OCI-LY1 (cell line): ENCODE results near the gene SASH3.

Experiments
- H2AFZ ChIP-seq: fragments of 200-600 bp; sonication (generic), shearing (Covaris generic); 2 replicates; pipeline ENCODE4 v1.6.0; 2014; ENCODE audit warnings: antibody characterized with exemption, mild to moderate bottlenecking, low read length
- H3F3A ChIP-seq: fragments of 200-600 bp; sonication (generic), shearing (Covaris generic); 2 replicates; pipeline ENCODE4 v1.6.0; 2014; ENCODE audit warnings: mild to moderate bottlenecking, antibody characterized with exemption, low read length, moderate library complexity; ENCODE audit not compliant: insufficient read depth
- H3K27ac ChIP-seq: fragments of 200-600 bp; sonication (generic); 2 replicates; pipeline ENCODE4 v1.5.1; 2014; ENCODE audit warnings: low read length, mixed run types, mild to moderate bottlenecking, low read depth; ENCODE audit not compliant: poor library complexity, severe bottlenecking
- H3K27me3 ChIP-seq: fragments of 200-600 bp; sonication (generic); 2 replicates; pipeline ENCODE4 v1.6.0; 2014; ENCODE audit warnings: antibody characterized with exemption, mild to moderate bottlenecking, low read length, moderate library complexity; ENCODE audit not compliant: insufficient read depth
- H3K36me3 ChIP-seq: fragments of 200-600 bp; sonication (generic); 2 replicates; pipeline ENCODE4 v1.6.1; 2014; ENCODE audit warnings: mild to moderate bottlenecking, antibody characterized with exemption, low read length, moderate library complexity, mixed read lengths; ENCODE audit not compliant: insufficient read depth
- H3K4me1 ChIP-seq: fragments of 200-600 bp; sonication (generic); 2 replicates; pipeline ENCODE4 v1.5.1; 2014; ENCODE audit warnings: mild to moderate bottlenecking, low read length, moderate library complexity; ENCODE audit not compliant: insufficient read depth, severe bottlenecking
- H3K4me2 ChIP-seq: fragments of 200-600 bp; sonication (generic), shearing (Covaris generic); 2 replicates; pipeline ENCODE4 v1.6.1; 2014; ENCODE audit warnings: low read length
- H3K4me3 ChIP-seq: fragments of 200-600 bp; sonication (generic); 2 replicates; pipeline ENCODE4 v1.5.1; 2014; ENCODE audit warnings: low read length, low read depth, mild to moderate bottlenecking, mixed read lengths; ENCODE audit not compliant: poor library complexity, severe bottlenecking
- H3K79me2 ChIP-seq: fragments of 200-600 bp; shearing (Covaris generic); 2 replicates; pipeline ENCODE4 v1.6.1; 2016; ENCODE audit warnings: mixed run types, low read length, mixed read lengths; ENCODE audit not compliant: insufficient read depth
- H3K9ac ChIP-seq: fragments of 200-600 bp; sonication (generic), shearing (Covaris generic); 2 replicates; pipeline ENCODE4 v1.6.1; 2014; ENCODE audit warnings: mild to moderate bottlenecking, low read length, mixed read lengths
- H3K9me2 ChIP-seq: fragments of 200-600 bp; sonication (generic), shearing (Covaris generic); 2 replicates; pipeline ENCODE4 v1.6.1; 2014; ENCODE audit warnings: low read depth, mild to moderate bottlenecking, low read length, mixed read lengths
- H3K9me3 ChIP-seq: fragments of 200-600 bp; shearing (Covaris generic); 2 replicates; pipeline ENCODE4 v1.6.1; 2014; ENCODE audit warnings: low read length, mixed read lengths
- H4K20me1 ChIP-seq: fragments of 200-600 bp; sonication (generic), shearing (Covaris generic); 2 replicates; pipeline ENCODE4 v1.6.0; 2016; ENCODE audit warnings: mild to moderate bottlenecking, low read length; ENCODE audit not compliant: insufficient read depth
- CTCF ChIP-seq: fragments of 200-600 bp; sonication (generic), shearing (Covaris generic); IDR thresholded peaks from 2 replicates; pipeline ENCODE4 v1.5.1; 2017; ENCODE audit warnings: mild to moderate bottlenecking, antibody characterized with exemption, low read length, moderate library complexity, mixed read lengths
- EZH2 ChIP-seq: fragments of 200-600 bp; sonication (generic), shearing (Covaris generic); IDR thresholded peaks from 2 replicates; pipeline ENCODE4 v1.8.0; 2017; ENCODE audit warnings: borderline replicate concordance, mixed run types, mild to moderate bottlenecking, antibody characterized with exemption, low read length, moderate library complexity, mixed read lengths

The SASH3 gene

GRCh38 chrX:129779747-129780146 is at the start of gene SASH3:
Gene SASH3 (plus strand): TSS chrX:129779949. CDS start chrX:129780098, 149 bp downstream.
- Histone ChIP-seq H3K4me1 (peaks cover 96% of the 10 kb centered on the region), H3K36me3 (peaks cover 33% of the 10 kb centered on the region), H3K27ac (peak within 1 kb of the TSS; percentile 99), H4K20me1 (no peaks in the 10 kb centered on the region), H3K79me2 (peaks cover 29% of the 10 kb centered on the region), H2AFZ (no peak within 1 kb of the TSS), H3K9me3 (no peaks in the 10 kb centered on the region), H3K27me3 (no peaks in the 10 kb centered on the region), H3K9me2 (no peaks in the 10 kb centered on the region), H3F3A (0 out of 2 replicates have a peak, but pooled peaks cover 5% of the 10 kb centered on the region), H3K4me2 (peak within 1 kb of the TSS; percentile 96), H3K4me3 (peak within 1 kb of the TSS; percentile 85), H3K9ac (peak within 1 kb of the TSS; percentile 96)
- TF ChIP-seq CTCF (no peak), EZH2 (no peak)

GRCh38 chrX:129731228-129731627 is 48.5 kb upstream of the SASH3 start:
- Histone ChIP-seq H3K36me3 (no peaks in the 10 kb centered on the region), H3K79me2 (no peaks in the 10 kb centered on the region)
- TF ChIP-seq EZH2 (no peak), CTCF (no peak)

GRCh38 chrX:129732857-129733256 is 46.9 kb upstream of the SASH3 start:
- H3K27ac ChIP-seq = no peak overlapping the region
- no peaks in the 10 kb centered on the region for H3K9me2 ChIP-seq
- H3K9me3 ChIP-seq = no peaks in the 10 kb centered on the region
- H2AFZ ChIP-seq = no peak overlapping the region
- H3K79me2 ChIP-seq = no peaks in the 10 kb centered on the region
- no peak overlapping the region for H3K4me2 ChIP-seq
- no peaks in the 10 kb centered on the region for H3K36me3 ChIP-seq
- H3K9ac ChIP-seq = no peak overlapping the region
- H3F3A ChIP-seq = no peaks in the 10 kb centered on the region
- TF ChIP-seq EZH2 (no peak), CTCF (no peak)
- H3K27me3 ChIP-seq = no peaks in the 10 kb centered on the region
- no peaks in the 10 kb centered on the region for H3K4me1 ChIP-seq
- H4K20me1 ChIP-seq = no peaks in the 10 kb centered on the region
- H3K4me3 ChIP-seq = no peak overlapping the region

More at GRCh38 chrX:129731228-129731627, 48.5 kb upstream of the SASH3 start:
- H3K9ac ChIP-seq = no peak overlapping the region
- no peak overlapping the region for H3K4me2 ChIP-seq
- H3F3A ChIP-seq = no peaks in the 10 kb centered on the region
- no peaks in the 10 kb centered on the region for H3K4me1 ChIP-seq
- H3K27ac ChIP-seq = no peak overlapping the region
- no peak overlapping the region for H3K4me3 ChIP-seq
- no peaks in the 10 kb centered on the region for H3K9me2 ChIP-seq
- H3K9me3 ChIP-seq = no peaks in the 10 kb centered on the region
- H4K20me1 ChIP-seq = no peaks in the 10 kb centered on the region
- H2AFZ ChIP-seq = no peak overlapping the region
- no peaks in the 10 kb centered on the region for H3K27me3 ChIP-seq
